Forelimb muscle (tissue), 1 donor: ENCODE measurements around the gene C11orf98. TPM values are rescaled to one million over a fixed set of nuclear protein-coding genes. Genes with fewer than 3 reads are reported as not detected.

Experiments
- polyA plus RNA-seq: library from polyadenylated mRNA; unstranded; fragments of 120-200 nt; gene quantifications from one replicate; pipeline ENCODE4 v1.2.1, GENCODE V29; 2013; ENCODE audit not compliant: insufficient read length

The C11orf98 gene
- polyA plus RNA-seq, 1 donor = 29.4 TPM

Other genes starting within 250 kb of the C11orf98 start
- gene SCGB1A1, start 246.2 kb downstream of the C11orf98 start, polyA plus RNA-seq = not detected
- gene AHNAK, start 118.4 kb downstream of the C11orf98 start, polyA plus RNA-seq = 240 TPM
- gene EEF1G, start 91.3 kb downstream of the C11orf98 start, polyA plus RNA-seq = 3,650 TPM
- 11.2 TPM for gene TUT1, start 73.7 kb downstream of the C11orf98 start, polyA plus RNA-seq
- gene MTA2, start 63.3 kb downstream of the C11orf98 start, polyA plus RNA-seq = 38.7 TPM
- 15.3 TPM for gene EML3, start 52.4 kb downstream of the C11orf98 start, polyA plus RNA-seq
- gene ROM1, start 52.0 kb downstream of the C11orf98 start, polyA plus RNA-seq = 1.4 TPM
- gene B3GAT3, start 43.2 kb downstream of the C11orf98 start, polyA plus RNA-seq = 21.9 TPM
- 142 TPM for gene GANAB, start 18.6 kb downstream of the C11orf98 start, polyA plus RNA-seq
- 10.9 TPM for gene INTS5, start 11.9 kb downstream of the C11orf98 start, polyA plus RNA-seq
- 2.8 TPM for gene CSKMT, start 102 bp upstream of the C11orf98 start, polyA plus RNA-seq
- gene UQCC3, start 6.5 kb upstream of the C11orf98 start, polyA plus RNA-seq = 5.5 TPM
- gene LBHD1, start 7.1 kb upstream of the C11orf98 start, polyA plus RNA-seq = 5.8 TPM
- gene UBXN1, start 13.9 kb upstream of the C11orf98 start, polyA plus RNA-seq = 145 TPM
- gene LRRN4CL, start 24.3 kb upstream of the C11orf98 start, polyA plus RNA-seq = 18.8 TPM
- 16.5 TPM for gene BSCL2, start 42.2 kb upstream of the C11orf98 start, polyA plus RNA-seq
- gene GNG3, start 42.5 kb upstream of the C11orf98 start, polyA plus RNA-seq = 0.68 TPM
- gene HNRNPUL2, start 62.2 kb upstream of the C11orf98 start, polyA plus RNA-seq = 41.3 TPM
- 28.2 TPM for gene TTC9C, start 63.3 kb upstream of the C11orf98 start, polyA plus RNA-seq
- gene ZBTB3, start 89.0 kb upstream of the C11orf98 start, polyA plus RNA-seq = 4.1 TPM
- gene POLR2G, start 96.4 kb upstream of the C11orf98 start, polyA plus RNA-seq = 83.2 TPM
- 17.0 TPM for gene TAF6L, start 106.2 kb upstream of the C11orf98 start, polyA plus RNA-seq
- 27.2 TPM for gene TMEM179B, start 122.2 kb upstream of the C11orf98 start, polyA plus RNA-seq
- gene TMEM223, start 126.8 kb upstream of the C11orf98 start, polyA plus RNA-seq = 15.5 TPM
- gene NXF1, start 140.2 kb upstream of the C11orf98 start, polyA plus RNA-seq = 64.5 TPM
- gene STX5, start 166.8 kb upstream of the C11orf98 start, polyA plus RNA-seq = 32.0 TPM
- gene TEX54, start 167.6 kb upstream of the C11orf98 start, polyA plus RNA-seq = not detected
- gene WDR74, start 174.4 kb upstream of the C11orf98 start, polyA plus RNA-seq = 33.1 TPM
- gene SLC3A2, start 215.7 kb upstream of the C11orf98 start, polyA plus RNA-seq = 29.9 TPM